K562 (cell line): ENCODE results near the gene BCR. TPM values are rescaled to one million over a fixed set of nuclear protein-coding genes. Genes with fewer than 3 reads are reported as not detected.
A peak's percentile ranks its signal among the peaks of the same experiment; 100 is the strongest.

ENCODE experiments used
- ATAC-seq: fragments of 200-7000 bp; cut with Tn5 transposase; 3 replicates; pipeline ENCODE4 v1.9.1; 2020; ENCODE audit warnings: moderate library complexity
- BruUV-seq: library from RNA; stranded (reverse); fragments of 400-500 nt; replicated peaks from 2 replicates; lab custom pipeline; 2021; lab: Mats Ljungman, UMichigan
- CTCF ChIA-PET: fragments of 300-600 bp; formaldehyde crosslinking; extraction: SDS; loops from one replicate; lab custom pipeline; 2021; ENCODE audit warnings: low intra/inter-chr PET ratio; lab: Yijun Ruan, JAX
- POLR2A ChIA-PET: fragments of 300-600, 350-650 bp; sonication (Branson Sonifier 250); formaldehyde crosslinking; extraction: SDS; loops from one replicate; lab custom pipeline; 2021; ENCODE audit warnings: antibody characterized with exemption, inconsistent platforms; lab: Yijun Ruan, JAX
- DNase-seq, 4 experiments: peaks; one replicate each; pipeline versions ENCODE4 v3.0.0 to v3.0.0-alpha.2; 2011 to 2018; ENCODE audit warnings: low spot score in 3 of 4, mixed read lengths in 3 of 4; ENCODE audit errors: extremely low read depth in 1 of 4
- FAIRE-seq: peaks from 2 replicates; lab custom pipeline; 2011; peaks lifted over from hg19 to GRCh38; lab: Jason Lieb, UNC
- H2AFZ ChIP-seq: 2 replicates; pipeline ENCODE4 v1.6.0; 2011; ENCODE audit warnings: low read depth, low read length, control low read depth, inconsistent platforms
- H3K27ac ChIP-seq: fragments of 200-600 bp; 3 replicates; pipeline ENCODE4 v1.8.0; 2011; ENCODE audit warnings: low read depth, mild to moderate bottlenecking, control low read depth, inconsistent platforms, low read length, moderate library complexity, mixed read lengths; ENCODE audit errors: extremely low read depth
- H3K27me3 ChIP-seq, 2 experiments: fragments of 300-600 bp in 1 of 2; 2 replicates in 1 of 2; 3 replicates in 1 of 2; pipeline versions ENCODE4 v1.6.0 to v1.8.0; 2011; ENCODE audit warnings: inconsistent platforms in 2 of 2, low read length in 2 of 2, mild to moderate bottlenecking in 1 of 2, mixed read lengths in 1 of 2, moderate library complexity in 1 of 2; ENCODE audit not compliant: control insufficient read depth in 2 of 2, insufficient read depth in 2 of 2
- H3K36me3 ChIP-seq: fragments of 300-600 bp; 3 replicates; pipeline ENCODE4 v1.8.0; 2011; ENCODE audit warnings: mild to moderate bottlenecking, low read length, inconsistent platforms; ENCODE audit not compliant: control insufficient read depth, insufficient read depth
- H3K4me1 ChIP-seq, 2 experiments: fragments of 200-600 bp in 1 of 2; replicated peaks in 1 of 2; 2 replicates in 1 of 2; 3 replicates in 1 of 2; pipeline versions ENCODE4 v1.5.1 to v1.8.0; 2011; ENCODE audit warnings: inconsistent platforms in 2 of 2, low read length in 2 of 2, mild to moderate bottlenecking in 1 of 2, mixed read lengths in 1 of 2, moderate library complexity in 1 of 2; ENCODE audit not compliant: control insufficient read depth in 2 of 2, insufficient read depth in 2 of 2
- H3K4me2 ChIP-seq: 2 replicates; pipeline ENCODE4 v1.6.1; 2011; ENCODE audit warnings: low read length, control low read depth, inconsistent platforms, mixed read lengths; ENCODE audit not compliant: insufficient read depth
- H3K4me3 ChIP-seq: fragments of 200-600 bp; sonication (generic), shearing (Covaris generic); 2 replicates; pipeline ENCODE4 v1.5.1; 2016; ENCODE audit warnings: control low read depth, inconsistent platforms
- H3K79me2 ChIP-seq: fragments of 200-600 bp; 3 replicates; pipeline ENCODE4 v1.8.0; 2011; ENCODE audit warnings: low read length, inconsistent platforms; ENCODE audit not compliant: control insufficient read depth, insufficient read depth
- H3K9ac ChIP-seq, 2 experiments: 2 replicates each; pipeline versions ENCODE4 v1.6.0 to v1.6.1; 2011; ENCODE audit warnings: low read depth in 2 of 2, low read length in 2 of 2, control low read depth in 1 of 2, inconsistent platforms in 1 of 2, mild to moderate bottlenecking in 1 of 2, mixed read lengths in 1 of 2; ENCODE audit not compliant: insufficient read depth in 1 of 2
- H3K9me1 ChIP-seq: one replicate; pipeline ENCODE4 v1.6.0; 2011; ENCODE audit warnings: inconsistent platforms, mild to moderate bottlenecking, low read length, moderate library complexity; ENCODE audit not compliant: control insufficient read depth, insufficient read depth
- H3K9me3 ChIP-seq: replicated peaks from 2 replicates; pipeline ENCODE4 v1.5.1; 2011; ENCODE audit warnings: low read depth, low read length, inconsistent platforms; ENCODE audit not compliant: control insufficient read depth, insufficient read depth
- H4K20me1 ChIP-seq: replicated peaks from 2 replicates; pipeline ENCODE4 v1.6.1; 2011; ENCODE audit warnings: low read length, inconsistent platforms, mixed read lengths; ENCODE audit not compliant: control insufficient read depth, insufficient read depth
- ARID4B ChIP-seq: sonication (generic); formaldehyde crosslinking; IDR thresholded peaks from 2 replicates; pipeline ENCODE4 v1.8.0; 2022; ENCODE audit warnings: mild to moderate bottlenecking, missing genetic modification reagents
- HMGXB4 ChIP-seq: sonication (generic); formaldehyde crosslinking; IDR thresholded peaks from 2 replicates; pipeline ENCODE4 v1.8.1; 2023; ENCODE audit warnings: mild to moderate bottlenecking, missing genetic modification reagents
- ID3 ChIP-seq, 2 experiments: fragments of 250-450 bp in 1 of 2; fragments of 450-650 bp in 1 of 2; sonication (Bioruptor Pico) in 1 of 2; IDR thresholded peaks; 2 replicates each; pipeline versions ENCODE4 v1.6.1 to v1.8.0; 2016 to 2021; ENCODE audit warnings: mild to moderate bottlenecking in 2 of 2, moderate library complexity in 2 of 2, missing compliant biosample characterization in 1 of 2, missing genetic modification characterization in 1 of 2
- IRF1 ChIP-seq: sonication (generic); formaldehyde crosslinking; IDR thresholded peaks from 2 replicates; pipeline ENCODE4 v1.8.0; 2022; ENCODE audit warnings: missing genetic modification reagents, mild to moderate bottlenecking, borderline replicate concordance
- MEIS2 ChIP-seq: fragments of 450-650 bp; IDR thresholded peaks from 2 replicates; pipeline ENCODE4 v1.6.1; 2014; ENCODE audit warnings: mild to moderate bottlenecking; ENCODE audit not compliant: partially characterized antibody
- RAD51 ChIP-seq: fragments of 450-650 bp; IDR thresholded peaks from 2 replicates; pipeline ENCODE4 v1.7.1; 2016; ENCODE audit warnings: low read depth, mild to moderate bottlenecking, borderline replicate concordance
- WGBS: fragments of 100-300 bp; shearing (Covaris generic); methylation state at CpG from one replicate; pipeline ENCODE4 v1.1.6; 2016; ENCODE audit warnings: low coverage, mixed read lengths; ENCODE audit not compliant: insufficient coverage; ENCODE audit errors: missing lambda C conversion rate; 5-methylcytosine and 5-hydroxymethylcytosine counted together
- in situ Hi-C: fragments of 300-500 bp; cut with MboI; formaldehyde crosslinking; loops from 4 replicates; pipeline ENCODE4 v1.15.0; 2018; ENCODE audit warnings: inconsistent platforms, mixed read lengths
- intact Hi-C: fragments of 100-400 bp; cut with micrococcal nuclease; formaldehyde crosslinking; loops from 2 replicates; pipeline ENCODE4 v1.14.2; 2022
- polyA plus RNA-seq, 8 experiments: library from polyadenylated mRNA; depleted of rRNA in 4 of 8; stranded (reverse) in 5 of 8; unstranded in 3 of 8; fragments of >200 nt; fragmentation: Nextera tagmentation in 2 of 8; fragmentation: Illumina TruSeq in 1 of 8; extraction: Ambion mirVana in 2 of 8; extraction: Trizol in 1 of 8; gene quantifications; 2 replicates each; pipeline versions ENCODE4 v1.2.1 to v1.2.3, GENCODE V29; 2011 to 2014; ENCODE audit warnings: inconsistent platforms in 1 of 8, missing spikeins in 1 of 8
- total RNA-seq, 7 experiments: library from RNA; depleted of rRNA in 6 of 7; stranded (reverse); fragments of >200 nt in 6 of 7; fragmentation: Illumina TruSeq in 2 of 7; extraction: Trizol in 2 of 7; gene quantifications; 2 replicates each; pipeline versions ENCODE4 v1.2.1 to v1.2.3, GENCODE V29; 2011 to 2021; ENCODE audit warnings: low replicate concordance in 1 of 7
- TF ChIP-seq, protein P1 (sequence below): fragments of 450-650 bp; IDR thresholded peaks from 2 replicates; pipeline ENCODE4 v1.6.1; 2014; ENCODE audit warnings: low read depth, mild to moderate bottlenecking, moderate library complexity, borderline replicate concordance

BCR gene
- total and polyA plus RNA-seq, 9 of the 15 experiments (the other 6 are each of a cell fraction or from before 2014, with no cell fraction given) = 0.41 to 150 (median 45.6) TPM

DNA sequence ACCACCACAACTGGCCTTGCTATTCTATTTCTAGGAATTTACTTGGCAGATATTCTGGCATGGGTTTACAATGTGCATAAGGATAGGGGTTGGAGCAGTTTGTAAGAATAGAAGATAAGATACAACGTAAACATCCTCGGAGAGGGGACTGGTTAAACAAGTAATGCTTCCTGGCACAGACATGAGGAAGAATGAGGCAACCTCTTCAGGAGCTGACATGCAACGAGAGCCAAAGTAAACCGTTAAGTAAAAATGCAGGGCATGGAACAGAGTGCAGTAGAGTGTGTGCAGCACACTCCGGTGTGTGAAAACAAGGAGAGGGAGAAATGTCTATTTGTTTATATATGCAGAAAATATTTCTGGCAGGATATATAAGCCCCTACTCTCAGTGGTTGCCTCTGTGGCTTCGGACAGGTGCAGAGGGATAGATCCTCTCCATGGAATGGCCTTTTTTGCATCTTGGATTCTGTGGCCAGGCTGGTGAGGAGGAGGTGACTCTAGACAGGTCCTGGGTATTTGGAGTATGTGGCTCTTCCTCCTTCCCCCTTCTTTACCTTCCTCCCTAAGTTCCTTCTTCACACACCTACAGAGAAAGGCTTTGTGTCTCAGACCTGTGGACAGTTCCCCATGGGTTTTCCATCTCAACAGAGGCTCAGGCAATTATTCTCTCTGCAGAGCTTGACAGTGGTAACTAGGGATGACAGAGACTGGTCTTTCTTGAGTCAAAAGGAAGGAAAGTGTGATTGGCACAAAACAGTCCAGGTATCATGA is 32.5 kb upstream of the BCR start:
- H3K4me3 ChIP-seq = no peak overlapping the region
- no peak overlapping the region for H3K27ac ChIP-seq
- peaks cover 8% of the 10 kb centered on the region for H3K9me1 ChIP-seq
- FAIRE-seq (no peak), DNase-seq (peak in 2 of 4 experiments; percentile 53 to 56)
- H2AFZ ChIP-seq = no peak overlapping the region
- no peak overlapping the region for H3K4me2 ChIP-seq
- H3K9me3 ChIP-seq = no peaks in the 10 kb centered on the region
- CTCF ChIA-PET = no interaction called here
- POLR2A ChIA-PET = interaction anchor here (0.6 to 86.5 kb wide), 17 partner anchors 9 to 1060 kb away, joined by 3 to 3476 read pairs (median 4); partner anchors contain the start of genes BCR and GNAZ
- H3K79me2 ChIP-seq = no peaks in the 10 kb centered on the region
- H3K27me3 ChIP-seq = peaks cover 53 to 63% of the 10 kb centered on the region in 2 experiments
- no peak overlapping the region for H3K9ac ChIP-seq
- BruUV-seq = no TSS peak
- TF ChIP-seq HMGXB4 (CRISPR knock-in tag) = 0 out of 2 replicates have a peak, but pooled peaks have one; percentile 55
- no peak for TF ChIP-seq IRF1 (CRISPR knock-in tag)
- no peak for TF ChIP-seq ARID4B (CRISPR knock-in tag)
- TF ChIP-seq, protein P1, sequence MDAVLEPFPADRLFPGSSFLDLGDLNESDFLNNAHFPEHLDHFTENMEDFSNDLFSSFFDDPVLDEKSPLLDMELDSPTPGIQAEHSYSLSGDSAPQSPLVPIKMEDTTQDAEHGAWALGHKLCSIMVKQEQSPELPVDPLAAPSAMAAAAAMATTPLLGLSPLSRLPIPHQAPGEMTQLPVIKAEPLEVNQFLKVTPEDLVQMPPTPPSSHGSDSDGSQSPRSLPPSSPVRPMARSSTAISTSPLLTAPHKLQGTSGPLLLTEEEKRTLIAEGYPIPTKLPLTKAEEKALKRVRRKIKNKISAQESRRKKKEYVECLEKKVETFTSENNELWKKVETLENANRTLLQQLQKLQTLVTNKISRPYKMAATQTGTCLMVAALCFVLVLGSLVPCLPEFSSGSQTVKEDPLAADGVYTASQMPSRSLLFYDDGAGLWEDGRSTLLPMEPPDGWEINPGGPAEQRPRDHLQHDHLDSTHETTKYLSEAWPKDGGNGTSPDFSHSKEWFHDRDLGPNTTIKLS = no peak
- no peak for TF ChIP-seq ID3 (CRISPR knock-in tag; IDR thresholded peaks at IDR 0.05)
- TF ChIP-seq ID3 (tag; IDR thresholded peaks at IDR 0.05) = no peak
- no peak for TF ChIP-seq RAD51
- TF ChIP-seq MEIS2 = no peak
- TF ChIP-seq, all 486 proteins: peak for 1
- WGBS = 1% methylated on average over 6 of the region's 6 CpGs
- intact Hi-C loops = no loop called here
- no peak for ATAC-seq
- Histone ChIP-seq H3K36me3 (no peaks in the 10 kb centered on the region), H4K20me1 (peaks cover 80% of the 10 kb centered on the region), H3K4me1 (peaks cover 5 to 26% of the 10 kb centered on the region in 2 experiments)
- in situ Hi-C loops = no loop called here
